NCI-H2171 treated with DMSO at 0.1 percent for 48 hours (cell line): ENCODE data around the gene TLR4.

Experiments
- DNase-seq: peaks from one replicate; lab custom pipeline; 2025; lab: John Stamatoyannopoulos, UW

TLR4 gene

DNA sequence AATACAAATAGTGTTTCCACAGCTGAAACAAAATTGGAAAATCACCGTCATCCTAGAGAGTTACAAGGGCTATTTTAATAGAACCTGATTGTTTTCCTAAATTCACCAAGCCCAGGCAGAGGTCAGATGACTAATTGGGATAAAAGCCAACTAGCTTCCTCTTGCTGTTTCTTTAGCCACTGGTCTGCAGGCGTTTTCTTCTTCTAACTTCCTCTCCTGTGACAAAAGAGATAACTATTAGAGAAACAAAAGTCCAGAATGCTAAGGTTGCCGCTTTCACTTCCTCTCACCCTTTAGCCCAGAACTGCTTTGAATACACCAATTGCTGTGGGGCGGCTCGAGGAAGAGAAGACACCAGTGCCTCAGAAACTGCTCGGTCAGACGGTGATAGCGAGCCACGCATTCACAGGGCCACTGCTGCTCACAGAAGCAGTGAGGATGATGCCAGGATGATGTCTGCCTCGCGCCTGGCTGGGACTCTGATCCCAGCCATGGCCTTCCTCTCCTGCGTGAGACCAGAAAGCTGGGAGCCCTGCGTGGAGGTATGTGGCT, at the start of gene TLR4:
Gene TLR4, plus strand, starts transcription at position 380 of the 552 bp plus-strand sequence. Its CDS starts 70 bp downstream, at position 450.
- no peak for DNase-seq

DNA sequence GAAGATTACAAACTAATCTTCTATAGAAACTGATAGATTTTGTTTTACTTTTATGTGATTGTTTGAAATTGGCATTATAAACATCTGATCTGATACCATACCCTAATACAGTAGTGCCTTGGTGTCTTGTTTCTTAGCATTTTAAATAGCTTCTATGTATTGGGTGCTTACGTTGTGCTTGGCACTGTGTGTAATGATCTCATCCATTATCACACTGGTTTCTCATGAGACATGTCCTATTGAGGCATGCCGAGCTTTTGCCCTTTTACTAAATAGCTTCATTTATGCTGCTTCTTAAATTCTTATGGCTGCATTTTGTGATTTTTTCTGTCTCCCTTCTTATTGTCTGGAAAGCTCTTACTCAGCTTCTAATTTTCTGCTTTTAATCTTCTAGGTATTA, 48.2 kb upstream of the TLR4 start:
- DNase-seq = no peak

DNA sequence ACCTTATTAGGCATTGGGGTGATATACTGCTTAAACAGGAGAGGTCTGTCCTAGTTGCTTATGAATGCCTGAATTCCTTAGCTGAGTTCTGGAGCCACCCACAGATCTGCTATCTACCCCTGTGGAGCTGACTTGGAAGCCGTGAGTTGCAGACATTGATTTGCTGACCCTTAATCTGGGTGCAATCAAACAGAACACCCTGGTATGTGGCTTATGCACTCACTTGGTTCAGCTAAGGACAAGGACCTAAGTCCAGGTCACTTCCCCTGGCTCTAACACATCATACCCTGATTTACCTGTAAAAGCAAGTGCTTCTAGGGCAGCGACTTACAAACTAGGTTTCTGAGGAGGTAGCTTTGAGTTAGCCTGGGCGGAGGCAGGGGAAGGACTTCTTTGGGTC, 41.6 kb upstream of the TLR4 start:
- DNase-seq = no peak

DNA sequence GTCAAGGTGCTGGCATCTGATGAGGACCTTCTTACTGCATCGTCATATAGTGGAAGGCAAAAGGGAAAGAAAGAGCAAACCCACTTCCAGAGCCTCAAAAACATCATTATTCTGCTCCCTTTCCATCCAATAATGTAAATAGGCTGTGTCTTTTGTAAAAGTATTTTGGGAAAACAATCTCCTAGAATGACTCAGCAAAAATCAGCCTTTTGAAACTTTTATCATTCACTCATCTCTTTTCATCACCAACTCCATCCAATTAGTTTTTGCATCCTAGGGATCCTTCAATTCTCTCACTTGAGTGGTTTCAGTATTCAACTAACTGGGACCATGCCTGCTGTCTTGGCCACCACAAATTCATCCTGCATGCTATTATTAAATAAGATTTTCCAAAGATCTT, 39.8 kb upstream of the TLR4 start:
- DNase-seq = no peak

DNA sequence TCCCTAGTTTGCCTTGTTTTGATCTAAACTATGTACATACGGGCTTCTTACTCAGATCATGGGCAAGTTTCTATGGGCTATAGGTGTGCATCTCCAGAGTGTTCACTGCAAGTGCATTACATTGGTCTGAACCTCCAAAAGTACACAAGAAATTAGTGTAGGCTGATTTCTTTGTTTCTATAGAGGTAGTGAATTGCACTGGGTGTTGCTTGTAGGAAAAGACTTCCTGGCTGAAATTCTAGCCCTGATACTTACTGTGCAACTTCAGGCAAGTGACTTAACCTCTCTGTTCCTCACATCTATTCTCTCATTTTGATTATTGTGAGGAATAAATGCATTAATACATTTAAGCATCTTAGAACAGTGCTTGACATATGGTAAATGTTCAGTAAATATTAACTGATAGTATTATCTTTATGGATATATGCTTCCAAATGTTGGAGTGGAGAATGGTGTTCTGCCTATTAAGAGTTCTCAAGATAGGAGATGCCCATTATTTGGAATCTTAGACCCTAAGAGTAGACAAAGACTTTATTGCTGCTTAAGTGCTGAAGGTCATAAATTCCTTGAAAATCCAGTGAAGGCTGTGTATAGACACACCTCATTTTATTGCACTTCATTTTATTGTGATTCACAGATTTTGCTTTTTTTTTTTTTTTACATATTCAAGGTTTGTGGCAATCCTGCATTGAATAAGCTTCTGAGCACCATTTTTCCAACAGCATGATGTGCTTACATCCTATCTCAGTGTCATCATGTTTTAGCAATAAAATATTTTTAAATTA, 38.4 kb upstream of the TLR4 start:
- no peak for DNase-seq

DNA sequence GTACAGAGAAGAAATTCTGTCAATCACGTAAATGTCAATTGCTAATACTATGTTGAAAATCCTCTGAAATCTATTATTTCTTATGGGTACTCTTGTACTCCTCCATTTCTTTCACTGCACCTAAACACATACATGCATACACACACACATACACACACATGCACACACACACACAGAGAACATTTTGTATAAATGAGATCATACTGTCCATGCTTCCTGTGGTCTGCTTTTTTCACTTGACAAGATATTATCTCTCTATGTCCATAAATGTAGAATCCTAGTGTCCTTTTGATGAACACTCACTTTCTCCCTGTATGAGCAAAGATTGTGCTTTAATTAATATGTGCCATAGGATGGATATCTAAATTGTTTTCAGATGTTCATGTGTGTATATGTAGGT, 32.7 kb upstream of the TLR4 start:
- no peak for DNase-seq

DNA sequence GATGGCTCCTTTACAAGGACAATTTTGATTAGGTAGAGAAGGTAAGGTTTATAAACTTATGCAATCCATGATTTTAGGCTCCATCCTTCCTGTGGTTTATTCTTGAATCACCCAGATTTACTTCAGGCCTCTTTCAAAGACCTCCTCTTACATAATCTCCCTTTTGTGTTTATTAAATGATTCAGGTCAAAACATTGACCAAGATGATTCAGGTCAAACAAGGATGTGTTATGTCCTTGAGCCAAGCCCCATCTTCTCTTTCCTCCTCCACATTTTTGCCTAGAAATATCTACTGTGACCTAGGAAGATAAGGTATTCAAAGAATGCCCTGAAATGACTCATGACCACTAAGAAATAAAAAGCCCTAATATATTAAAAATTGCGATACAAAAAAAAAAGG, 31.8 kb upstream of the TLR4 start:
- no peak for DNase-seq

DNA sequence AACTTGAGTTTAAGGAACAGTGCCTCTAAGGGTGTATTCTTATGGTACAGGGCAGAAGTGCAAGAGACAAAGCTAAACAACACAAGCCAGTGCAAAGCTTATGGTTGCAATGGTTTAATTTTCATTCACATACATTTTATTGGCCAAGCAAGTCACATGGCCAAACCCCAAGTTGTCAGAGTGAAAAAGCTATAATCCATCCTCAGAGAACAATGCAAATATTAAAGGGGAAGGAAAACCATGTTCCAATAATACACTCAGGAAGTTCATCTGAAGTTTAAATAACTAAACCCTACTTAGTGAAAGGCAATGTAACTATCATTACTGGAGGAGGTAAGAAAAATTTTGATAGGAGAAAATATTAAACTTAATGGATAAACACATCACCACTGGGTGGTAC, 26.6 kb upstream of the TLR4 start:
- no peak for DNase-seq

DNA sequence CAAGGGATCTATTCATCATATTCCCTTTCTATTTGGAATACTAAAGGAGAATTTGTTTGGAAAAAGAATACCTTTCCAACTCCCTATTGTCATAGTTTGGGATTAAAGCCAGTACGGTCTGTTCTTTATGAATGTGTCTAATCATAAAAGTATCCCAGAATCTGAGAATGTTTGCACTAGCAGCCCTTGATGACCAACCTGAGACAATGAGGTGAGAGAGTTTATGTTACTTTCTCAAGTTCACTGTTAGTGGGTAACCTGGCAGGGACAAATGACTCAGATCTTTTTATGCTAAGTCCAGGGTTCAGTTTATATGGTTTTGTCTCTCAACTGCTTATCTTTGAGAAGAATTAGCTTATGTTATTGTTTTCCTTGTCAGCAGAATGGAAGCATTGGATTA, 25.3 kb upstream of the TLR4 start:
- no peak for DNase-seq

DNA sequence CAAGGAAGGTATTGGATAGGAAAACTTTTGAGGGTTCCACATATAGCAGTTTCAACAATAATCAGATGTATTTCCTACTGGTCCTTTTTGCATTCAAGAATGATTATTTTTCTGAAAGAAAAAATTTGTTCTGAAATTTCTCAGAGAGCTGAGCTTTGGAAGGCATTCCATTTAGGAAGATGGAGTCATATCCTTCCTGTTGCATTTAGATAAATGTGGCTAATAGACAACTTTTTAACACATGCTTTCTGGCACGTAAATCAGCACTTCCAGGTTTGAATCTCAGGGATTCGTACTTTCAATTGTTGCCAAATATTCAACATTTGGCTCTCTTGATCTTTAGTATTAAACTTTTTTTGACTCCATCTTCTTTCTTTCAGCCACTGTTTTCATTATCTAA, 24.8 kb upstream of the TLR4 start:
- no peak for DNase-seq

DNA sequence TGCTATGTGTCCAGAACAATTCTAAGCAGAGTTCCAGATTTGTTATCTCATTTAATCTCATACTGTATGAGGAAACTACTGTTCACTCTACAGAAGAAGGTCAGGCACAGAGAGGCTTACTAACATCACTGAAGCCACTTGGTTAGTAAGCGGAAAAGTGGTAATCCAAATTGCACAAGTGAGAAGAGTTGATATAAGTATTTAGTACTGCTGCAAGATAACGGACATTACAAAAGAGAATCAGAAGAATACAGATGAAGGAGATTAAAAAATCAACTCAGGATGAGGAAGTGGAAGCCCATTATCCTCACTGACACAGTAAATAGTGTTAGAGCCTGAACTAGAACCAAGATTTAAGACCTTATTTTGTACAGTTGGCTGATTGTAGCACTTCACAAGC, 22.3 kb upstream of the TLR4 start:
- no peak for DNase-seq

DNA sequence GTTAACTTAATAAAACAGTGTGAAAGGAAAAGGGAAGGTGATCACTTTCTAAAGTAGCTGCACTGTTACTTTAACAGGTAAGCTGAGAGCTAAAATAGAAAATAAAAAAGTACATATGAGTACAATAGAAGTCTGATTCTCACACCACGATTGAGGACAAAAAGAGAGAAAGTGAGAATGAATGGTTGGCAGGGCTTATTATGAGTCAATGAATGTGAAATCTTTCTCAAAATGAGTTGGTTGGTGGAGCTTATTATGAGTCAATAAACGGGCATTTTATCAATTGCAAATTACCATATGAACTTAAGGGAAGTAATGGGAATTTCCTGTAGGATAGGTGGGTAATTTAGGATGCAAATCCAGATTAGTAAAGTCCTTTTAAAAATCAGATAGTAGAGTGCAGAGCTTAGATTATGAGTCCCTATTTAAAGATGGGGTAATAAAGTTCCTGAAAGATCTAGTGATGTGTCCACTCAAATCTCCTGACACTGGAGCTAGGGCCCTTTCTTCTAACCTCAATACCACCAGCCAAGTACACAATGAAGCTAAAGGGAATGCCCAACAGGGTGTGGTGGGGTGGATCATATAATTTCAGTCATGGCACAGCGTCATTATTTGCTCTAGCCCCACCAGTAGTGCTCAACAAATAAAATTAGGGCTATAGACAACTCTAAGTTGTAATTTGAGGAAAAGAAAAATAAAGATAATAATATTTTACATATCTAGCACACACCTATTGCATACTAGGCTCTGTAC, 21.1 kb upstream of the TLR4 start:
- DNase-seq = no peak

DNA sequence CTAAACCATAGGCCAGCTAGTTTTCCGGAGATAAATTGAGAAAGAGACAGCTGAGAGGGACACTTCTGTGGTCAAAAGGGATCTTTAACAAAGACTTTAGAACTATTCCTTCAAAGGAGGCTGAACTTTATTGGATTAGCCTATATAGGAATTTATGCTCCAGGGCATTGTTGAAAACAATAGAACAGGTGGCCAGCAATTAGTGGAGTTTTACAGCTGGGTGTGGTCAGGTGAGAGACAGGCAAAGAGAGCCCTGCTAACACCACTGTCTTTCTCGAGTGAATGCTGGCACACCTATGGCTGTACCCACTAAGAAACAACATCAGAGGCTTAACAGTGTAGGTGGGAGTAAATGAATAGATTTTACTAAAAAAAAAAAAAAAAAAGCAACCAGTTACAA, 16.7 kb upstream of the TLR4 start:
- peak; percentile 27 for DNase-seq

DNA sequence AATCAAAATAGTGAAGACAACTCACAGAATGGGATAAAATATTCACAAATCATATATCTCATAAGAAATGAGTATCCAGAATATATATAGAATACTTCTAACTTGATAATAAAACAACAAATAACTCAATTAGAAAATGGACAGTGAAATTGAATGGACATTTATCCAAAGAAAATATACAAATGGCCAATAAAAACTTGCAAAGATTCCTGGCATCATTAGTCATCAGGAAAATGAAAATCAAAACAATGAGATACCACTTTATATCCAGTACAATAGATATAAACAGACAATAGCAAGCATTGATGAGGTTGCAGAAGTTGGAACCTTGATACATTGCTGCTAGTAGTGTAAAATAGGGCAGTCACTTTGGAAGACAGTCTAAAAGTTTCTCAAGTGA, 12.8 kb upstream of the TLR4 start:
- DNase-seq = no peak

DNA sequence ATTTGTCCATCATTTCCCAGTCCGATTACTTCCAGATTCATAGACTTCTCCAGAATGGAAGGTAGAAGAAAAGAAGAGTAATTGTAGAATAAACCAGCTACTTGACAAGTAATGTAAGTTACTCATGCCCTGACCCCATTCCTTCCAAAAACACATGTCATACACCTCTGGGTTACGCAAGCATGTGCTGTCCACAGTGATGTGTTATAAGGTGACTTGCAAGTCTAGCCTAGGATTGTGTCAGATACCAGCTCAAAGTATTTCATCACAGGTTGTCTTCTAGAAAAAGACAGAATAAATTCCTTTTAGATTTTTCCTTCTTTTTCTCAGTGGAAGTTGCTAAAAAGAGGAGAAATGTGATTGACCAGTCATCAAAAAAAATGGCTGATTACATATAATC, 8.0 kb upstream of the TLR4 start:
- DNase-seq = no peak

DNA sequence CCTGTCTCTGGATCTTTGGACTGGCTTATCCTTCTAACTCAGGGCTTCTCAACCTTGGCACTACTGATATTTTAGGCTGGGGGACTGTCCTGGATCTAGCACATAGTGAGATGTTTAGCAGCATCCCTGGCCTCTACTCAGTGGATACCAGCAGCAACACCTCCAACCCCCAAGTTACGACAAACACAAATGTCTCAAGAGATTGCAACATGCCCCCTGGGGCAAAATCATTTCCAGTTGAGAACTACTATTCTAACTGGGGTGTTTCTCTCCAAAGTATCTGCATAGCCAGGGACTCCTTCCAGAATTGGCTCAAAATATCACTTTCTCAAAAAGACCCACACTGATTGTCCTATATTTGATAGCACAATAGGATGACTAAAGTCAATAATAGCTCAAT, 7.2 kb upstream of the TLR4 start:
- DNase-seq = no peak

DNA sequence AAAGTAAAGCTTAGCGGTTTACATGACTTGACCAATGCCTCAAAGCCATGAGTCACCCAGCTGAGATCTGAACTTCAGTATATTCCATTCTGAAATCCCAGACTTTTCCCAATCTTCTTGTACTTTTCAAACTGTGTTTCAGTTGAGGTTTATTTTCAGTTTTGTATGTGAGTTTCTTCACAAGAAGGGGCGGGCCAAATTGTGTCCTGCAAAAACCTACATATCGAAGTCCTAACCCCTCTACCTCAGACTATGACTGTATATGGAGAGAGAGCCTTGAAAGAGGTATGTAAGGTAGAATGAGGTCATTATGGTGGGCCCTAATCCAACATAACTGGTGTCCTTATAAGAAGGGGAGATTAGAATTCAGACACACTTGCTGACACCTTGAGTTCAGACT, 666 bp upstream of the TLR4 start:
- no peak for DNase-seq

DNA sequence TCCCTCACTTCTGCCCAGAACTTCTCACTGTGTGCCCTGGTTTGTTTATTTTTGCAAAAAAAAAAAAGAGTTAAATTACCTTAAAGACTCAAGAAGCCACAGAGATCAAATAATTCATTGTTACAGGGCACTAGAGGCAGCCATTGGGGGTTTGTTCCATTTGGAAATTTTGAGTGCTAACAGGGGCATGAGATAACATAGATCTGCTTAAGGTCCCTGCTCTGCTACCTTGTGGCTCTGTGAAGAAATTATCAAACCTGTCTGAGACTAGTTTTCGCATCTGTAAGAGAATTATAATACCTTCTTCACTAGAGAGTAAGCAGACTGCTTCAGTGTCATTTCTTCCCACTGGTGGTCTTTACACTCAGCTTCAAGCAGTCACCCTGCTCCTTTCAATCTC, 394 bp downstream of the TLR4 start:
- no peak for DNase-seq

DNA sequence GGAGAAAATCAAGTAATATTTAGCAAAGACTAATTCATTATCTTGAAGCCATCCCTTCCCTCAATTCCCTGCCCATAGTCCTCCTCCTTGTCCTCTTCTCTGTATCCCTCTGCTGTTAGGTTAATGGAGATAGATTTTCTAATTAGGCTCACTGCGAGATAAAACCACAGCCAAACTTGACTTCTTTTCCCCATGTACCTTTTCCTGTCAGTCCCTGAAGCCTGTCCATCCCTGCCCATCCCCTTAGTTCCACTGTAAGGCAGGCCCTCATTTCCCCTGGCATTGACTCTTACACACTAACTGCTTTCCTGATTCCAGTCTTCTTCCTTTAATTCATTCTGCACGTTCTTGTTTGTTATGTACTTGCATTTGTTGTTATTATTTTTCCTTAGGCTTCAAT, 1.2 kb downstream of the TLR4 start:
- no peak for DNase-seq

DNA sequence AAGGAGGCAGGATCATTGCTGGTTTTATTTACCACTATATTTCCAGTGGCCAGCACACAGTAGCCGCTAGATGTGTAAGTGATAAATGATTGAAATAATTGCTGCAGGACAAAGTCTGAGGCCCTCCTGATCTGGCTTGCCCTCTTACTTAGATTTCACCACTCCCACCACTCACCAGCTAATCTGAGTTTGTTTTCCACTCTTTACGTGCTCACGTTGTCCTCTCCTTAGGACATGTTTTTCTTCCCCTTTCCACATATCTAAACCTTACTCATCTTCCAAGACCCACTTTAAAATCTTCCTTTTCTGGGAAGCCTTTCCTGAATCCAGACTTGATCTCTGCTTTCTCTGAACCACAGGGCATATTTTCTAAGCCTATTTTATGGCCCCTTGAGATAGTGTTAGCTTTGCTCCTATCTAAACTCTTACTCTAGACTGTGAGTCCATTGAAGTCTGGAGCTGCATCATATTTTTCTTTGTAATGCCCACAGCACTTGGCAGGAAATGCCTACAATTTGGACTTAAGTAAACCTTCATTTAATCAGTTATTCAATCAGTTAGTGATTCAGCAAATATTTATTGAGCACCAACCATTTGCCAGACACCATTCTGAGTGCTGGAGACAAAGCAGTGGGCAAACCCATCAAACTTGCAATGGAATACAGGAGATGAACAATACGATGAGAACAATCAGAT, 2.4 kb downstream of the TLR4 start:
- DNase-seq = no peak

DNA sequence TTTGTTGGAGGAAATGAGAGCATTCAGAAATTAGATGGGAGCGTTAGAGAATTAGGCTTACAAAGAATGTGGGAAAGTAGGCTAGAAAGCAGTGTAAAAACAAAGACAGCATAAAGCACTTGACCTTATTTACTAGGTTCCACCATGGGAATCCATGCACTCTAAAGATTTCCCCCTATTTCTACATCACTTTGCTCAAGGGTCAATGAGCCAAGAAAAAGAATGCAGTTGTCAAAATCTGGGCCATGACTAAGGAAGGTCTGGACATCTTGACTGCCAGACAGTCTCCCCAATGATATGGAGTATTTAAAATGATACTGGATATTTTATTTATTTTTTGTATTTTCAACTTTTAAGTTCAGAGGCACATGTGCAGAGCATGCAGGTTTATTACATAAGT, 3.4 kb downstream of the TLR4 start:
- DNase-seq = no peak

DNA sequence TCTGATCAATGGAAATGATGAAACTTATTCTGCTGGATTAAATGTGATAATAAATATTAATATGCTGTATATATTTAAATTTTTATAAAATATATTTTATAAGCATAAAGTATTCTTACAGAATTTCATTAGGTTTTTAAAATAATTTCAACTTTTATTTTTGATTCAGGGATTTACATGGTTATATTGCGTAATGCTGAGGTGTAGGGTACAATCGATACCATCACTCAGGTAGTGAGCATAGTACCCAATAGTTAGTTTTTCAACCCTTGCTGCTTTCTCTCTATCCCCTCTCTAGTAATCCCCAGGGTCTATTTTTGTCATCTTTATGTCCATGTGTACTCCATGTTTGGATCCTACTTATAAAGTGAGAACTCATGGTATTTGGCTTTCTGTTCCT, 5.7 kb downstream of the TLR4 start:
- no peak for DNase-seq

DNA sequence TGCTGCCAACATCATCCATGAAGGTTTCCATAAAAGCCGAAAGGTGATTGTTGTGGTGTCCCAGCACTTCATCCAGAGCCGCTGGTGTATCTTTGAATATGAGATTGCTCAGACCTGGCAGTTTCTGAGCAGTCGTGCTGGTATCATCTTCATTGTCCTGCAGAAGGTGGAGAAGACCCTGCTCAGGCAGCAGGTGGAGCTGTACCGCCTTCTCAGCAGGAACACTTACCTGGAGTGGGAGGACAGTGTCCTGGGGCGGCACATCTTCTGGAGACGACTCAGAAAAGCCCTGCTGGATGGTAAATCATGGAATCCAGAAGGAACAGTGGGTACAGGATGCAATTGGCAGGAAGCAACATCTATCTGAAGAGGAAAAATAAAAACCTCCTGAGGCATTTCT, 10.1 kb downstream of the TLR4 start:
- no peak for DNase-seq
